ENCODE measurements around the gene TGFBR3. TPM values are rescaled to one million over a fixed set of nuclear protein-coding genes. Genes with fewer than 3 reads are reported as not detected.

TGFBR3 gene
- total RNA-seq, 1 donor from 2014 or later, result 2.5 TPM

DNA sequence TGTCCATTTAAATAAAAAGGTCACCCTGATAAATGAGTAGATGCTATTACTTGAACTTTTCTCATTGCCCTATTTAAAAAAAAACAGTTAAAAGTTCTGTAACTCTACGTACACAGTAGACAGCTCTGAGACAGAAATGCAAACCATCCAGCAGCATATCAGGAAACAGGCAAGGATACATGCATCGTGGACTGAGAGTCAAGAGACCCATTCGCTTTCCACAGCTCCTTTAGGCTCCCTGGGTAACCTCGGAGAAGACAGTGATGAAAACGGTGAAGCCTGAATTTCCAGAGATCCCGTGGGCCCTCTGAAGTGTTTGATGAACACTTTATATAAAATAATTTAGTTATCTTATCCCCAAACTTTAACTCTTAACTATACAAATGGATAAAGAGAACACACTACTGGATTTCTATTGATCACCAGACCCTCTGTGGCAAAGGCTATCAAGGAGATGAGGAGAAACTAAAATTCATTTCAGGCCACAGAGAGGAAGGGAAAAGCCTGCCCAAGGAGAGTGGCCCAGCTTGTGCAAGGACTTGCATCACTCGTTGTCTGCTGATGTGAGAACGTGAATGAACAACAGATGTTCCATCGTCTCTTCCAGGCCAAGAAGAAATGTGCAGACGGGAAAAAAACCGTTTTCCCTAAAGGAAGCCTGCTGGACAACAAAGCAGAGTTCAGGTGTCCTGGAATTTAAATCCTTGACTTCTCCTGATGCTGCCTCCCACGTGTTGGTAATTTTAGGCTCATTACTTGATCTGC, 131.0 kb downstream of the TGFBR3 start:
- H4K20me1 ChIP-seq (ENCODE audit: insufficient read depth, low read length), result no peaks in the 10 kb centered on the region
- TF ChIP-seq, protein P1, sequence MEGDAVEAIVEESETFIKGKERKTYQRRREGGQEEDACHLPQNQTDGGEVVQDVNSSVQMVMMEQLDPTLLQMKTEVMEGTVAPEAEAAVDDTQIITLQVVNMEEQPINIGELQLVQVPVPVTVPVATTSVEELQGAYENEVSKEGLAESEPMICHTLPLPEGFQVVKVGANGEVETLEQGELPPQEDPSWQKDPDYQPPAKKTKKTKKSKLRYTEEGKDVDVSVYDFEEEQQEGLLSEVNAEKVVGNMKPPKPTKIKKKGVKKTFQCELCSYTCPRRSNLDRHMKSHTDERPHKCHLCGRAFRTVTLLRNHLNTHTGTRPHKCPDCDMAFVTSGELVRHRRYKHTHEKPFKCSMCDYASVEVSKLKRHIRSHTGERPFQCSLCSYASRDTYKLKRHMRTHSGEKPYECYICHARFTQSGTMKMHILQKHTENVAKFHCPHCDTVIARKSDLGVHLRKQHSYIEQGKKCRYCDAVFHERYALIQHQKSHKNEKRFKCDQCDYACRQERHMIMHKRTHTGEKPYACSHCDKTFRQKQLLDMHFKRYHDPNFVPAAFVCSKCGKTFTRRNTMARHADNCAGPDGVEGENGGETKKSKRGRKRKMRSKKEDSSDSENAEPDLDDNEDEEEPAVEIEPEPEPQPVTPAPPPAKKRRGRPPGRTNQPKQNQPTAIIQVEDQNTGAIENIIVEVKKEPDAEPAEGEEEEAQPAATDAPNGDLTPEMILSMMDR (IDR thresholded peaks at IDR 0.05; ENCODE audit: insufficient read depth, low read depth, low read length), result no peak
- TF ChIP-seq EZH2 (IDR thresholded peaks at IDR 0.05; ENCODE audit: insufficient read depth, low read length), result no peak
- no peak overlapping the region for H3K9ac ChIP-seq (ENCODE audit: low read length)
- Mint-ChIP-seq H3K27ac (ENCODE audit: unreplicated experiment) (no peak overlapping the region), H3K4me1 (ENCODE audit: low read depth, unreplicated experiment) (peaks cover 12% of the 10 kb centered on the region), H3K9me3 (ENCODE audit: unreplicated experiment) (no peaks in the 10 kb centered on the region), H3K27me3 (ENCODE audit: low read depth, unreplicated experiment) (peaks cover 6% of the 10 kb centered on the region), H3K4me3 (ENCODE audit: unreplicated experiment) (no peak overlapping the region), H3K36me3 (ENCODE audit: low read depth, unreplicated experiment) (no peaks in the 10 kb centered on the region)
- no peak overlapping the region for H3K4me2 ChIP-seq (ENCODE audit: low read length)
- no peaks in the 10 kb centered on the region for H3K4me1 ChIP-seq (ENCODE audit: insufficient read depth, low read length)
- DNase-seq (ENCODE audit: low read depth) (no peak), FAIRE-seq (no peak)
- H3K9me3 ChIP-seq (ENCODE audit: insufficient read depth, low read depth, low read length), result no peaks in the 10 kb centered on the region
- H3K27me3 ChIP-seq (ENCODE audit: insufficient read depth, low read length), result no peaks in the 10 kb centered on the region
- no peak overlapping the region for H3K27ac ChIP-seq (ENCODE audit: low read depth, low read length)
- H2AFZ ChIP-seq (ENCODE audit: low read depth, low read length), result no peak overlapping the region
- no peaks in the 10 kb centered on the region for H3K36me3 ChIP-seq (ENCODE audit: insufficient read depth, low read length)
- no peak overlapping the region for H3K4me3 ChIP-seq (ENCODE audit: insufficient read depth, low read depth, low read length)
- no peaks in the 10 kb centered on the region for H3K79me2 ChIP-seq (ENCODE audit: insufficient read depth, low read length)

DNA sequence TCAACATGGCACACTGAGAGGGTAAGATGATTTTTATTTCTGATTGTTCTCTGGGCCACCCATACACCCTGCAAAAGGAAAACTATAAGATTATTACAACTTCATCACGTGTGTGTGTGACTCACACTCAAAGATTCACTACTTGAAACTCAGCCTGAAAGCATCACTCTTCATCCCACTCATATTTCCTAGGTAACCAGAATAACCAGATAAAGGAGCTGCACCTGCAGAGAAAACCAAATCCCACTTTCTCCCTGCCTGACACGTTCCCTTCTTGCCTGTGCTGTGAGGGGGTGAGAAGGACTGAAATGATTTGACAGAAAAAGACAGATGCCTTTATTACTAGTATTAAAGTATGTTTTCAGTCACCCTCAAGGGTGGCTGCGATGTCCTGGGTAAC, 131.6 kb downstream of the TGFBR3 start:
- no peaks in the 10 kb centered on the region for H3K9me3 ChIP-seq (ENCODE audit: insufficient read depth, low read depth, low read length)
- no peak overlapping the region for H3K27ac ChIP-seq (ENCODE audit: low read depth, low read length)
- no peak overlapping the region for H2AFZ ChIP-seq (ENCODE audit: low read depth, low read length)
- no peaks in the 10 kb centered on the region for H3K27me3 ChIP-seq (ENCODE audit: insufficient read depth, low read length)
- no peak for FAIRE-seq
- Mint-ChIP-seq H3K4me3 (ENCODE audit: unreplicated experiment) (no peak overlapping the region), H3K36me3 (ENCODE audit: low read depth, unreplicated experiment) (no peaks in the 10 kb centered on the region), H3K9me3 (ENCODE audit: unreplicated experiment) (no peaks in the 10 kb centered on the region), H3K27me3 (ENCODE audit: low read depth, unreplicated experiment) (peaks cover 6% of the 10 kb centered on the region), H3K27ac (ENCODE audit: unreplicated experiment) (no peak overlapping the region), H3K4me1 (ENCODE audit: low read depth, unreplicated experiment) (peaks cover 12% of the 10 kb centered on the region)
- TF ChIP-seq EZH2 (IDR thresholded peaks at IDR 0.05; ENCODE audit: insufficient read depth, low read length), result no peak
- TF ChIP-seq, protein P1 (IDR thresholded peaks at IDR 0.05; ENCODE audit: insufficient read depth, low read depth, low read length), result no peak
- DNase-seq (ENCODE audit: low read depth), result peak; percentile 69
- H3K9ac ChIP-seq (ENCODE audit: low read length), result no peak overlapping the region
- no peaks in the 10 kb centered on the region for H4K20me1 ChIP-seq (ENCODE audit: insufficient read depth, low read length)
- H3K4me1 ChIP-seq (ENCODE audit: insufficient read depth, low read length), result no peaks in the 10 kb centered on the region
- H3K36me3 ChIP-seq (ENCODE audit: insufficient read depth, low read length), result no peaks in the 10 kb centered on the region
- H3K79me2 ChIP-seq (ENCODE audit: insufficient read depth, low read length), result no peaks in the 10 kb centered on the region
- no peak overlapping the region for H3K4me3 ChIP-seq (ENCODE audit: insufficient read depth, low read depth, low read length)
- H3K4me2 ChIP-seq (ENCODE audit: low read length), result no peak overlapping the region

DNA sequence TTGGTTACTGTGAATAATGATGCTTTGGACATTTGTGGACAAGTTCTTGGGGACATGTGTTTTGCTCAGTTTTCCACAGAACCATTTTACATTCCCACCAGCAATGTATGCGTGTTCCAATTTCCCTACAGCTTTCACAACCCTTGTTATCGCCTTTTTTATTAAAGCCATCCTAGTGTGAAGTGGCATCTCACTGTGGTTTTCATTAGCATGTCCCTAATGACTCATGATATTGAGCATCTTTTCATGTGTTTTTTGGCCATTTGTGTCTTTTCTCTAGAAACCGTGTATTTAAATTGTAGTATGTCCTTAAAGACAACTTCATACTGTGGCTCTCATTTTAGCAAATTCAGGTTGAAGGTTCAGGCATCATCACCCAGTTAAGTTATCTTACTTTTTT, 132.1 kb downstream of the TGFBR3 start:
- no peak overlapping the region for H3K27ac ChIP-seq (ENCODE audit: low read depth, low read length)
- H2AFZ ChIP-seq (ENCODE audit: low read depth, low read length), result no peak overlapping the region
- no peaks in the 10 kb centered on the region for H4K20me1 ChIP-seq (ENCODE audit: insufficient read depth, low read length)
- Mint-ChIP-seq H3K27ac (ENCODE audit: unreplicated experiment) (no peak overlapping the region), H3K4me1 (ENCODE audit: low read depth, unreplicated experiment) (peaks cover 12% of the 10 kb centered on the region), H3K9me3 (ENCODE audit: unreplicated experiment) (no peaks in the 10 kb centered on the region), H3K36me3 (ENCODE audit: low read depth, unreplicated experiment) (no peaks in the 10 kb centered on the region), H3K27me3 (ENCODE audit: low read depth, unreplicated experiment) (peaks cover 6% of the 10 kb centered on the region), H3K4me3 (ENCODE audit: unreplicated experiment) (no peak overlapping the region)
- FAIRE-seq (no peak), DNase-seq (ENCODE audit: low read depth) (no peak)
- H3K9me3 ChIP-seq (ENCODE audit: insufficient read depth, low read depth, low read length), result no peaks in the 10 kb centered on the region
- no peak overlapping the region for H3K4me3 ChIP-seq (ENCODE audit: insufficient read depth, low read depth, low read length)
- H3K4me1 ChIP-seq (ENCODE audit: insufficient read depth, low read length), result no peaks in the 10 kb centered on the region
- H3K27me3 ChIP-seq (ENCODE audit: insufficient read depth, low read length), result no peaks in the 10 kb centered on the region
- H3K36me3 ChIP-seq (ENCODE audit: insufficient read depth, low read length), result no peaks in the 10 kb centered on the region
- H3K9ac ChIP-seq (ENCODE audit: low read length), result no peak overlapping the region
- no peak for TF ChIP-seq EZH2 (IDR thresholded peaks at IDR 0.05; ENCODE audit: insufficient read depth, low read length)
- TF ChIP-seq, protein P1 (IDR thresholded peaks at IDR 0.05; ENCODE audit: insufficient read depth, low read depth, low read length), result no peak
- no peak overlapping the region for H3K4me2 ChIP-seq (ENCODE audit: low read length)
- no peaks in the 10 kb centered on the region for H3K79me2 ChIP-seq (ENCODE audit: insufficient read depth, low read length)

All from astrocyte (in vitro differentiated cells and primary cell).